ENCODE measurements around the gene CACNA1D.

CACNA1D gene

GRCh38 chr3:53845103-53845880, 350.9 kb downstream of the CACNA1D start:
- no peak for DNase-seq (ENCODE audit: low read depth)

DNA sequence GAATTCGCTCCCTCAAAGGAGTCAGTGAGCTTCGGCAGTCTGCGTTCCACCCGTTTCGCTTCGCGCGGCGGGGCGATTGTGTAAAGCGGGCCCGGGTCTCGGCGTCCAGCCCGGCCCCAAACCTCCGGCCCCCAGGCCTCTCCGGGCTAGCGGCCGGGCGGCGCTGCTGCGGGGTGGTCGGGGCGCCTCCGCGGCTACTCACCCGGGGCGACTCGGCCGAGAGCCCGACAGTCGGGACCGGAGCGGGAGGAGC, 351.4 kb downstream of the CACNA1D start:
- DNase-seq (ENCODE audit: low read depth): no peak

DNA sequence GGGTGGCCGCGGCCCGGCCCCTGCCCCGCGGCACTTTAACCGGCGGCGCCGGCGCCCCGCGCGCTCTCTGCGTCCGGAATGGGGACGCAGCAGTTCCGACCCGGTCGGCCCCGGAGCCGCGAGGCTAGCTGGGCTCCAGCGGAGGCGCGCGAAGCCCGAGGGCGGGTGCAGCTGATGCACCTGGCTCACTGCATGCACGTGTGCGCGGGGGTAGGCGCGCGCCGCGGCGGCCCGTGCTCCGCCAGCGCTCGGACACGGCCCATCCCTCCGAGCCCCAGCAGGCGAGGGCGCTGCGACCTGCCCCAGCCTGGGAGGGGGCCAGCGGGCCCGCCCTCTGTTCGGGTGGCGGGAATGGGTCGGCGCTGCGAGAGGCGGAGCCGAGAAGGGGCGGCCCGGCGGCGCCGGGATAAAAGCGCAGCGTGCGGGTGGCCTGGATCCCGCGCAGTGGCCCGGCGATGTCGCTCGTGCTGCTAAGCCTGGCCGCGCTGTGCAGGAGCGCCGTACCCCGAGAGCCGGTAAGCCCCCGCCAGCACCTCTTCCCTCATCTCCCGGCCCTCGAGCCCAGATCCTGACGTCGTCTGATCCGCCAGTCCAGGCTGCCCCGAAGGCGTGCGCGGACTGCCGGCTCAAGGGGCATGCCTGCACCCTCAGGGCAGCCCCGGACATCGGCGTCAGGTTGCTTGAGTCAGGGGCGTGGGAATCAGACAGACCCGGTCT, 351.9 kb downstream of the CACNA1D start, which contains the start of the genes CHDH and IL17RB:
TSS of gene CHDH (minus strand) at position 286 of the 717 bp plus-strand sequence. CDS start 22,411 bp downstream, outside the sequence.
TSS of gene IL17RB (plus strand) at position 435 of the 717 bp plus-strand sequence. CDS start at position 456, 21 bp downstream.
- DNase-seq (ENCODE audit: low read depth): no peak

DNA sequence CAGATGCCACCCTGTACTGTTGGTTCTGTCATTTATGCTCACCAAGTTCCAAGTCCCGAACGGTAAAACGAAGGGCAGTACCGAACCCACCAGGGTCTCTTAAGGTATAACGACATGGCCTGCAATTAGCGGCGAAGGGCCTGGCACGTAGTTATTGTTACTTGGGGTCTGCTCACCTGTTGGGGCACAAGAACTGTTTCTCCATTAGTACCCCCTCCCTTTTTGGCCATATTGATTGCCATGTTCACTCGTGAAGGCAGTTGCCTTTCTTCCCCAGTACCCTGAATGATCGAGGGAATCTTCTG, 352.4 kb downstream of the CACNA1D start:
- no peak for DNase-seq (ENCODE audit: low read depth)

DNA sequence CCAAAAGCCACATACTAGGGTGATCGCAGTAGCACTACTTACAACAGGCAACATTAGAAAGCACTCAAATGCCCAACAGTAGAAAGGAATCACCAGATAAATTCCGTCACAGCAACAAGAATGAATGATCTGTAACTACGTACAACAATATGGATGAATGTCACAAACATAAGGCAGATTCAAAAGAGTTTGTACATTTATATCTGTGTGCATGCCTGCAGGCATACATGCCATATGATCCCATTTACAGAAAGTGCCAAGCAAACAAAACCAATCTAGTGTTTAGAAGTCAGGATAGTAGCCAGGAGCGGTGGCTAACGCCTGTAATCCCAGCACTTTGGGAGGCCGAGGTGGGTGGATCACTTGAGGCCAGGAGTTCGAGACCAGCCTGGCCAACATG, 355.5 kb downstream of the CACNA1D start:
- DNase-seq (ENCODE audit: low read depth): no peak

GRCh38 chr3:53850895-53851294, 356.5 kb downstream of the CACNA1D start:
- no peak for DNase-seq (ENCODE audit: low read depth)

DNA sequence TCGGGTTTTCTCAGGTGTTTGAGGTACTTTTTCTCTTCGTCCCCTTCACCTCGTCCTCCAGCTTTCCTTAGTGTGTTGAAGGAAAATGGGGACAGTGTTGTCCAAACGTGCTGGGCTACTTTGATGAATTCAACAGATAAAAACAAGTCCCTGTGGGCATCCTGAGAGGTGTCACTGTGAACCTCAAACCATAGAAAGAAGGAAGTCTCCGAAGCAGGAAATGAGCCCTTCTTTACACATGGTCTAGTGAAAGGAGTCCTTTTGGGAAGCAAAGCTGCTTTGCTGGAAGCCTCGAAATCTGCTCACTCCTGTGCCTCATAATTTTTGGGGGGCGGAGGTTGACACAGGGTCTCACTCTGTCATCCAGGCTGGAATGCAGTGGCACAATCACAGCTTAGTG, 362.6 kb downstream of the CACNA1D start:
- DNase-seq (ENCODE audit: low read depth): no peak

- no peak for DNase-seq (ENCODE audit: low read depth)
These were observed 363.8 kb downstream of the CACNA1D start for GRCh38 chr3:53858096-53858741.

GRCh38 chr3:53859178-53859577, 364.8 kb downstream of the CACNA1D start:
- no peak for DNase-seq (ENCODE audit: low read depth)

- no peak for DNase-seq (ENCODE audit: low read depth)
These were observed 365.8 kb downstream of the CACNA1D start for GRCh38 chr3:53860196-53860595.

- no peak for DNase-seq (ENCODE audit: low read depth)
These were observed 367.8 kb downstream of the CACNA1D start for GRCh38 chr3:53862241-53862640.

DNA sequence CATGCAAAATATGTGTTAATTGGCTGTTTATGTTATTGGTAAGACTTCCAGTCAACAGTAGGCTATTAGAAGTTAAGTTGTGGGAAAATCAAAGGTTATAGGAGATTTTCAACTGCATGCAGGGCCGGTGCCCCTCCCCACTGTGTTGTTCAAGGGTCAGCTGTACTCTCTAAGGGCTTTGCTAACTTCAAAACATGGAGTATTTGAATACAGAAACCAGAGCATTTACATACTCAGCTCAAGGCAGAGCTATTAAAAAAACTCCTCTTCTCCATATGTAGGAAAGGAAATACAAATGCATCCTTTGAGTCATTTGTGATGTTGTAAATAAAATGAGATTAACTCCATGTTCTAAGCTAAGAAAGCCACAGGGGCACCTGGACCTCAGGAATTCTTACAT, 368.7 kb downstream of the CACNA1D start:
- DNase-seq (ENCODE audit: low read depth): no peak

Data from stimulated activated CD8-positive, alpha-beta memory T cell treated with anti-CD3 and anti-CD28 coated beads, Interleukin-15, amount 100 ng/mL, for 24 hours (primary cell).